Peyer's patch (tissue), 4 donors: ENCODE data around the gene UBE3C. TPM values are rescaled to one million over a fixed set of nuclear protein-coding genes. Genes with fewer than 3 reads are reported as not detected.

Experiments used
- DNase-seq, 3 donors: peaks; one replicate each; pipeline ENCODE4 v3.0.0-alpha.2; 2017 to 2019
- H3K27ac ChIP-seq, 4 donors: fragments of 200-600 bp; sonication (generic); one replicate each; pipeline ENCODE4 v1.5.1; 2016 to 2019
- H3K27me3 ChIP-seq, 2 donors: fragments of 200-600 bp; sonication (generic); one replicate each; pipeline ENCODE4 v1.5.1; 2019
- H3K36me3 ChIP-seq, 3 donors: fragments of 200-600 bp; sonication (generic); one replicate each; pipeline ENCODE4 v1.5.1; 2016 to 2019
- H3K4me1 ChIP-seq, 4 donors: fragments of 200-600 bp; sonication (generic); one replicate each; pipeline ENCODE4 v1.5.1; 2016 to 2019
- H3K4me3 ChIP-seq, 4 donors: fragments of 200-600 bp; sonication (generic); 1 replicate in 3 of 4; 2 replicates in 1 of 4; pipeline ENCODE4 v1.5.1; 2016 to 2019; ENCODE audit warnings: mild to moderate bottlenecking in 1 of 4
- H3K9me3 ChIP-seq, 4 donors: fragments of 200-600 bp; sonication (generic); one replicate each; pipeline ENCODE4 v1.5.1; 2016 to 2019; ENCODE audit warnings: mild to moderate bottlenecking in 1 of 4
- CTCF ChIP-seq, 6 experiments: fragments of 450-650 bp in 4 of 6; fragments of 200-600 bp in 2 of 6; sonication (generic) in 1 of 6; IDR thresholded peaks; one replicate each; pipeline ENCODE4 v1.5.1; 2017 to 2019; ENCODE audit warnings: antibody characterized with exemption in 6 of 6, mild to moderate bottlenecking in 3 of 6, moderate library complexity in 1 of 6
- POLR2A ChIP-seq, 2 donors: fragments of 450-650 bp; IDR thresholded peaks; one replicate each; pipeline ENCODE4 v1.5.1; 2017; ENCODE audit warnings: antibody characterized with exemption in 2 of 2, mild to moderate bottlenecking in 2 of 2, moderate library complexity in 2 of 2
- total RNA-seq, 4 donors: library from RNA; depleted of rRNA; stranded (reverse); fragments of >200 nt; gene quantifications; one replicate each; pipeline ENCODE4 v1.1.0, GENCODE V29; 2016

UBE3C gene
- total RNA-seq, 4 donors from 2014 or later: 76.4 to 106 (median 101) TPM

GRCh38 chr7:157117796-157118195 is 20.9 kb upstream of the UBE3C start:
- TF ChIP-seq CTCF (IDR thresholded peaks at IDR 0.05) (no peak), POLR2A (IDR thresholded peaks at IDR 0.05) (no peak)
- Histone ChIP-seq H3K9me3 (peaks cover 0 to 8% (median 2%) of the 10 kb centered on the region in 4 donors), H3K4me1 (no peaks in the 10 kb centered on the region), H3K4me3 (no peak overlapping the region), H3K36me3 (no peaks in the 10 kb centered on the region), H3K27ac (no peak overlapping the region), H3K27me3 (no peaks in the 10 kb centered on the region)
- no peak for DNase-seq

- Histone ChIP-seq H3K36me3 (no peaks in the 10 kb centered on the region), H3K9me3 (peaks cover 0 to 8% (median 2%) of the 10 kb centered on the region in 4 donors), H3K4me1 (no peaks in the 10 kb centered on the region), H3K4me3 (no peak overlapping the region), H3K27me3 (no peaks in the 10 kb centered on the region), H3K27ac (no peak overlapping the region)
- TF ChIP-seq POLR2A (IDR thresholded peaks at IDR 0.05): no peak
- TF ChIP-seq CTCF (IDR thresholded peaks at IDR 0.05): no peak
- no peak for DNase-seq
Observed at GRCh38 chr7:157120181-157120580, 18.5 kb upstream of the UBE3C start.

DNA sequence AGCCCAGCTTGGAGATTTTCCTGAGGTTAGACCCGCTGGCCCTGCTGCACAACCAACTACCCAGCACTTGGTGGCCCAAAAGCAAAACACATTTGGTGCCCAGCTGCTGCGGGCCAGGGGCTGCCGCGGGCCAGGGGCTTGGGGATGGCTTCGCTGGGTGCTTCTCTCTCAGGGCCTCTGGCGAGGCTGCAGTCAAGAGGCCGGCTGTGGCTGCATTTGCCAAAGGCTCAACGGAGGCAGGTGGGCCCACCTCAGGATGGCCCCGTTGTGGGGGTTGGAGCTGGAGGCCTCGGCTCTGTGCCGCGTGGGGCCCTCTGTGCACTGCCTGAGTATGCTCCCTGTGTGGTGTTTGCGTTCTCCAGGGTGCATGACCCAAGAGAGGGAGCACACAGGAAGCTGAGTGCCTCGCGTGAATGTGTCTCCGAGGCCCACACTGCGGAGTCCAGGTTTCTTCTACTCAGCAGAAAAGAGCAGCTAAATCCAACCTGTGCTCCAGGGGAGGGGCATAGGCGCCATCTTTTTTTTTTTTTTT is 17.5 kb upstream of the UBE3C start:
- peaks cover 0 to 8% (median 2%) of the 10 kb centered on the region in 4 donors for H3K9me3 ChIP-seq
- no peak for DNase-seq
- no peak for TF ChIP-seq CTCF (IDR thresholded peaks at IDR 0.05)
- no peak for TF ChIP-seq POLR2A (IDR thresholded peaks at IDR 0.05)
- H3K4me1 ChIP-seq: no peaks in the 10 kb centered on the region
- no peak overlapping the region for H3K27ac ChIP-seq
- H3K27me3 ChIP-seq: no peaks in the 10 kb centered on the region
- no peaks in the 10 kb centered on the region for H3K36me3 ChIP-seq
- H3K4me3 ChIP-seq: no peak overlapping the region

- H3K4me3 ChIP-seq: no peak overlapping the region
- peaks cover 0 to 2% (median under 1%) of the 10 kb centered on the region in 4 donors for H3K9me3 ChIP-seq
- DNase-seq: no peak
- no peaks in the 10 kb centered on the region for H3K27me3 ChIP-seq
- H3K4me1 ChIP-seq: no peaks in the 10 kb centered on the region
- no peaks in the 10 kb centered on the region for H3K36me3 ChIP-seq
- no peak overlapping the region for H3K27ac ChIP-seq
- TF ChIP-seq POLR2A (IDR thresholded peaks at IDR 0.05) (no peak), CTCF (IDR thresholded peaks at IDR 0.05) (no peak)
Observed at GRCh38 chr7:157122800-157123495, 15.8 kb upstream of the UBE3C start.

- TF ChIP-seq CTCF (IDR thresholded peaks at IDR 0.05) (no peak), POLR2A (IDR thresholded peaks at IDR 0.05) (no peak)
- DNase-seq: no peak
- no peaks in the 10 kb centered on the region for H3K36me3 ChIP-seq
- H3K4me1 ChIP-seq: no peaks in the 10 kb centered on the region
- H3K27ac ChIP-seq: no peak overlapping the region
- no peak overlapping the region for H3K4me3 ChIP-seq
- H3K27me3 ChIP-seq: no peaks in the 10 kb centered on the region
- no peaks in the 10 kb centered on the region for H3K9me3 ChIP-seq
Observed at GRCh38 chr7:157124690-157125089, 14.0 kb upstream of the UBE3C start.
